HL-60 (cell line): ENCODE data around the gene LCNL1.

Experiments
- GABPA ChIP-seq: IDR thresholded peaks from 2 replicates; pipeline ENCODE4 v1.6.1; 2012; ENCODE audit warnings: low read depth
- POLR2AphosphoS5 ChIP-seq: IDR thresholded peaks from 2 replicates; pipeline ENCODE4 v1.6.1; 2012; ENCODE audit warnings: low read depth
- SPI1 ChIP-seq: IDR thresholded peaks from 2 replicates; pipeline ENCODE4 v1.6.1; 2012; ENCODE audit warnings: low read depth, mild to moderate bottlenecking, borderline replicate concordance
- TF ChIP-seq, protein P1 (sequence below): IDR thresholded peaks from one replicate; pipeline ENCODE4 v1.5.1; 2011; ENCODE audit warnings: low read length, control low read depth, inconsistent platforms; ENCODE audit not compliant: insufficient read depth
- TF ChIP-seq, protein P2 (sequence below): IDR thresholded peaks from 2 replicates; pipeline ENCODE4 v1.6.1; 2012; ENCODE audit warnings: low read depth; ENCODE audit not compliant: insufficient replicate concordance

DNA sequence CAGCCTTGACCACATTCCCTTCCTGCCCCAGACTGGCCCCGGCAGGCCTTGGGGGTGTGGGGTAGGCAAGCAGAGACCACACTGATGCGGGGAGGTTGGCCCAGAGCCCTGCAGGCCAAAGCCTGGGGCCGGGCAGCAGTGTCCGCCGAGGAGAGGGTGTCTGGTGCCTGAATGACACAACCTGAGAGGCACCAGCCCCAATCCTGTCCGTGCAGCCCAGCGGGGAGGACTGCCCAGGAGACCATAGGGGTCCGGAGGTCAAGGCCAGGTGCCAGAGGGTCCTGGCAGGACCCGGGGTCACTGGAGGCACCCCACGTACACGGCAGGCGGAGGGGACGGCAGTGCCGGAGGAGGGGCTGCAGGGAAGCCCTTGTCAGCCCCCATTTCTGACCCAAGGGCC lies 11.0 kb upstream of the LCNL1 start:
- TF ChIP-seq, protein P1, sequence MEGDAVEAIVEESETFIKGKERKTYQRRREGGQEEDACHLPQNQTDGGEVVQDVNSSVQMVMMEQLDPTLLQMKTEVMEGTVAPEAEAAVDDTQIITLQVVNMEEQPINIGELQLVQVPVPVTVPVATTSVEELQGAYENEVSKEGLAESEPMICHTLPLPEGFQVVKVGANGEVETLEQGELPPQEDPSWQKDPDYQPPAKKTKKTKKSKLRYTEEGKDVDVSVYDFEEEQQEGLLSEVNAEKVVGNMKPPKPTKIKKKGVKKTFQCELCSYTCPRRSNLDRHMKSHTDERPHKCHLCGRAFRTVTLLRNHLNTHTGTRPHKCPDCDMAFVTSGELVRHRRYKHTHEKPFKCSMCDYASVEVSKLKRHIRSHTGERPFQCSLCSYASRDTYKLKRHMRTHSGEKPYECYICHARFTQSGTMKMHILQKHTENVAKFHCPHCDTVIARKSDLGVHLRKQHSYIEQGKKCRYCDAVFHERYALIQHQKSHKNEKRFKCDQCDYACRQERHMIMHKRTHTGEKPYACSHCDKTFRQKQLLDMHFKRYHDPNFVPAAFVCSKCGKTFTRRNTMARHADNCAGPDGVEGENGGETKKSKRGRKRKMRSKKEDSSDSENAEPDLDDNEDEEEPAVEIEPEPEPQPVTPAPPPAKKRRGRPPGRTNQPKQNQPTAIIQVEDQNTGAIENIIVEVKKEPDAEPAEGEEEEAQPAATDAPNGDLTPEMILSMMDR = no peak
- TF ChIP-seq POLR2AphosphoS5 (no peak), GABPA (no peak), SPI1 (no peak)
- TF ChIP-seq, protein P2, sequence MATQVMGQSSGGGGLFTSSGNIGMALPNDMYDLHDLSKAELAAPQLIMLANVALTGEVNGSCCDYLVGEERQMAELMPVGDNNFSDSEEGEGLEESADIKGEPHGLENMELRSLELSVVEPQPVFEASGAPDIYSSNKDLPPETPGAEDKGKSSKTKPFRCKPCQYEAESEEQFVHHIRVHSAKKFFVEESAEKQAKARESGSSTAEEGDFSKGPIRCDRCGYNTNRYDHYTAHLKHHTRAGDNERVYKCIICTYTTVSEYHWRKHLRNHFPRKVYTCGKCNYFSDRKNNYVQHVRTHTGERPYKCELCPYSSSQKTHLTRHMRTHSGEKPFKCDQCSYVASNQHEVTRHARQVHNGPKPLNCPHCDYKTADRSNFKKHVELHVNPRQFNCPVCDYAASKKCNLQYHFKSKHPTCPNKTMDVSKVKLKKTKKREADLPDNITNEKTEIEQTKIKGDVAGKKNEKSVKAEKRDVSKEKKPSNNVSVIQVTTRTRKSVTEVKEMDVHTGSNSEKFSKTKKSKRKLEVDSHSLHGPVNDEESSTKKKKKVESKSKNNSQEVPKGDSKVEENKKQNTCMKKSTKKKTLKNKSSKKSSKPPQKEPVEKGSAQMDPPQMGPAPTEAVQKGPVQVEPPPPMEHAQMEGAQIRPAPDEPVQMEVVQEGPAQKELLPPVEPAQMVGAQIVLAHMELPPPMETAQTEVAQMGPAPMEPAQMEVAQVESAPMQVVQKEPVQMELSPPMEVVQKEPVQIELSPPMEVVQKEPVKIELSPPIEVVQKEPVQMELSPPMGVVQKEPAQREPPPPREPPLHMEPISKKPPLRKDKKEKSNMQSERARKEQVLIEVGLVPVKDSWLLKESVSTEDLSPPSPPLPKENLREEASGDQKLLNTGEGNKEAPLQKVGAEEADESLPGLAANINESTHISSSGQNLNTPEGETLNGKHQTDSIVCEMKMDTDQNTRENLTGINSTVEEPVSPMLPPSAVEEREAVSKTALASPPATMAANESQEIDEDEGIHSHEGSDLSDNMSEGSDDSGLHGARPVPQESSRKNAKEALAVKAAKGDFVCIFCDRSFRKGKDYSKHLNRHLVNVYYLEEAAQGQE = no peak
